Measurements from ENCODE around the gene BBS9.

DNA sequence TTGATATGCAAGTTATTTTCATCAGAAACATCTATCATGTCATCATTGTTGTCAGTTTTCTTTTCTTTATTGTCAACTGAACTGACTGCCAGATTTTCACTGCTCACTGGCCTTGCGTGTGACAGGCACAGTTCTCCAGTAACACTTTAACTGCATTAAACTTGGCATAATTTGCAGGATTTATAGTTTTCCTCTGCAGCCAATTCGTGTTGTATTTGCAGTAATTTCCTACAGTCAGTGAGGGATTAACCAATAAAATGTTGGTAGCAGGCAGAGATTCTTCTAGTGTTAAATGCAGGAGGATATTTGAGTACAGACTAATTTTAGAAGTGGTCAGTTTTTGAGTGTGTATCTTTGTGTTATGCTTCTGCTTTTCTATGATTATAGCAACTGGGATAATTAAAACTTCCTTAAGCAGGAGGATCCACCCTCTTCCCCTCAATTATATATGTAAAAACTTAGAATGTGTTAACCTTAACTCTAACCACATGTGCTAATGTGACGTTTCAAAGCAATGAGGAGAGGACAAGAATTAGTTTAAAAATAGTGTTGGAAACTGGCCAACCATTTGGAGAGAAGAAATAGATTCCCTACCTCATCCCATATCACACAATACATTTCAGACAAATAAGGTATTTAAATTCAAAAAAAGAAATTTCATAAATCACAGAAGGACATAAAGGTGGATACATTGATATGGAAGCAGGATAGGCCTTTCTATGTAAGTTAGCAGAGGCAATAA lies 410.5 kb downstream of the BBS9 start:
- TF ChIP-seq, protein P1, sequence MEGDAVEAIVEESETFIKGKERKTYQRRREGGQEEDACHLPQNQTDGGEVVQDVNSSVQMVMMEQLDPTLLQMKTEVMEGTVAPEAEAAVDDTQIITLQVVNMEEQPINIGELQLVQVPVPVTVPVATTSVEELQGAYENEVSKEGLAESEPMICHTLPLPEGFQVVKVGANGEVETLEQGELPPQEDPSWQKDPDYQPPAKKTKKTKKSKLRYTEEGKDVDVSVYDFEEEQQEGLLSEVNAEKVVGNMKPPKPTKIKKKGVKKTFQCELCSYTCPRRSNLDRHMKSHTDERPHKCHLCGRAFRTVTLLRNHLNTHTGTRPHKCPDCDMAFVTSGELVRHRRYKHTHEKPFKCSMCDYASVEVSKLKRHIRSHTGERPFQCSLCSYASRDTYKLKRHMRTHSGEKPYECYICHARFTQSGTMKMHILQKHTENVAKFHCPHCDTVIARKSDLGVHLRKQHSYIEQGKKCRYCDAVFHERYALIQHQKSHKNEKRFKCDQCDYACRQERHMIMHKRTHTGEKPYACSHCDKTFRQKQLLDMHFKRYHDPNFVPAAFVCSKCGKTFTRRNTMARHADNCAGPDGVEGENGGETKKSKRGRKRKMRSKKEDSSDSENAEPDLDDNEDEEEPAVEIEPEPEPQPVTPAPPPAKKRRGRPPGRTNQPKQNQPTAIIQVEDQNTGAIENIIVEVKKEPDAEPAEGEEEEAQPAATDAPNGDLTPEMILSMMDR (IDR thresholded peaks at IDR 0.05; ENCODE audit: low read depth, low read length): no peak
- TF ChIP-seq EZH2phosphoT487 (IDR thresholded peaks at IDR 0.05; ENCODE audit: low read depth): no peak

Data from OCI-LY3 (cell line).